Measurements from ENCODE around the gene RLBP1.

DNA sequence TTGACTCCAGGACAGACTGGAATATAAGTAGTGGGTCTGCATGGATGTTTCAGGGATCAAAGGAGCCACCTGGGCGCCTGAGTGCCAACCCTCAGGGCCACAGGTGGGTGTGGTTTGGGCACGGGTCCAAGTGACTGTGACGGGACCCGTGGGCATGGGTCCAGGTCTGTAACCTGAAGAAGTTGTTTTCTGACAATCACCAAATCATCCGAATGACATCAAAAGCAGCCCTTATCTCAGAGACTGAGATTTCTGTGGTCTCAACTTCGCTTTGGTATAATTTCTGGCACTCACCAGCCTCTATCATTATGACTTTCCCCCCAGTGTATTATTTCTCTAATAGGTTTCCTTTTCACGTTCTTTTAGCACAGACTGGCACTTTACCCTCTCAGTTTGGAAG, 24.4 kb downstream of the RLBP1 start:
- TF ChIP-seq, protein P1, sequence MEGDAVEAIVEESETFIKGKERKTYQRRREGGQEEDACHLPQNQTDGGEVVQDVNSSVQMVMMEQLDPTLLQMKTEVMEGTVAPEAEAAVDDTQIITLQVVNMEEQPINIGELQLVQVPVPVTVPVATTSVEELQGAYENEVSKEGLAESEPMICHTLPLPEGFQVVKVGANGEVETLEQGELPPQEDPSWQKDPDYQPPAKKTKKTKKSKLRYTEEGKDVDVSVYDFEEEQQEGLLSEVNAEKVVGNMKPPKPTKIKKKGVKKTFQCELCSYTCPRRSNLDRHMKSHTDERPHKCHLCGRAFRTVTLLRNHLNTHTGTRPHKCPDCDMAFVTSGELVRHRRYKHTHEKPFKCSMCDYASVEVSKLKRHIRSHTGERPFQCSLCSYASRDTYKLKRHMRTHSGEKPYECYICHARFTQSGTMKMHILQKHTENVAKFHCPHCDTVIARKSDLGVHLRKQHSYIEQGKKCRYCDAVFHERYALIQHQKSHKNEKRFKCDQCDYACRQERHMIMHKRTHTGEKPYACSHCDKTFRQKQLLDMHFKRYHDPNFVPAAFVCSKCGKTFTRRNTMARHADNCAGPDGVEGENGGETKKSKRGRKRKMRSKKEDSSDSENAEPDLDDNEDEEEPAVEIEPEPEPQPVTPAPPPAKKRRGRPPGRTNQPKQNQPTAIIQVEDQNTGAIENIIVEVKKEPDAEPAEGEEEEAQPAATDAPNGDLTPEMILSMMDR (IDR thresholded peaks at IDR 0.05), result no peak
- no peak for TF ChIP-seq POLR2AphosphoS5 (IDR thresholded peaks at IDR 0.05)

Measured in upper lobe of left lung (tissue), 4 donors.